Neural crest cell (in vitro differentiated cells): ENCODE results near the gene UPK3BL1. TPM values are rescaled to one million over a fixed set of nuclear protein-coding genes. Genes with fewer than 3 reads are reported as not detected.
"Not testable (repeated sequence)": the region's sequence is repeated elsewhere in the genome, so short reads cannot be mapped to it uniquely, and the experiment has no call there.

Experiments used
- DNase-seq: peaks from one replicate; pipeline ENCODE4 v3.0.0; 2021; ENCODE audit warnings: low read depth, mixed read lengths, low spot score
- H3K27ac Mint-ChIP-seq: one replicate; pipeline ENCODE4 v1.8.0; 2021; ENCODE audit warnings: mild to moderate bottlenecking, mixed read lengths; ENCODE audit not compliant: unreplicated experiment
- H3K27me3 Mint-ChIP-seq: 2 replicates; pipeline ENCODE4 v1.8.0; 2021; ENCODE audit warnings: low read depth, mild to moderate bottlenecking, mixed read lengths
- H3K36me3 Mint-ChIP-seq: 2 replicates; pipeline ENCODE4 v1.8.0; 2021; ENCODE audit warnings: low read depth, mild to moderate bottlenecking, mixed read lengths
- H3K4me1 Mint-ChIP-seq: 2 replicates; pipeline ENCODE4 v1.8.0; 2021; ENCODE audit warnings: mixed read lengths
- H3K4me3 Mint-ChIP-seq: one replicate; pipeline ENCODE4 v1.8.0; 2021; ENCODE audit warnings: mild to moderate bottlenecking, mixed read lengths
- H3K9me3 Mint-ChIP-seq: 2 replicates; pipeline ENCODE4 v1.8.0; 2021; ENCODE audit warnings: mixed read lengths
- total RNA-seq: library from RNA; stranded (reverse); gene quantifications from 2 replicates; pipeline ENCODE4 v1.2.1, GENCODE V29; 2021

UPK3BL1 gene
- total RNA-seq, 1 donor from 2014 or later: 14.5 TPM

DNA sequence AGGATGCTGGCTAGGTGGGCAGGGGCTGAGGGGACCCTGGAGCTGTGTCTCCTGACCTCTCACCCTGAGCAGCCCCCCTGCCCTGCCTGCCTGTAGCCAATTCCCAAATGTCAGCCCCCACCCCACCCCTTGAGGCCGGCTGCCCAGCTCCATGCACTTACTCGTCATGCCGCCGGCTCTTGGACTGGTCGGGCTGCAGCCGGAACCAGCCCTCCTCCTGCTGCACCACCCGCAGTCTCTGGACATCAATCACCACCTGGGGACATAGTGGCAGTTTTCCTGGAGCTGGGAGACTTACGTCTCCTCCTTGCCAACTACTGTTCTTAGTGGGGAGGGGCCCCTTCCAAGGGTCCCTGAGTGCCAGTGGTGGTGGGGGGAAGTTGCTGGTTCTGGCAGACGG is 42.9 kb downstream of the UPK3BL1 start:
- not testable (repeated sequence) for DNase-seq, H3K27me3 Mint-ChIP-seq, H3K9me3 Mint-ChIP-seq, H3K36me3 Mint-ChIP-seq, H3K4me3 Mint-ChIP-seq, H3K4me1 Mint-ChIP-seq, H3K27ac Mint-ChIP-seq

DNA sequence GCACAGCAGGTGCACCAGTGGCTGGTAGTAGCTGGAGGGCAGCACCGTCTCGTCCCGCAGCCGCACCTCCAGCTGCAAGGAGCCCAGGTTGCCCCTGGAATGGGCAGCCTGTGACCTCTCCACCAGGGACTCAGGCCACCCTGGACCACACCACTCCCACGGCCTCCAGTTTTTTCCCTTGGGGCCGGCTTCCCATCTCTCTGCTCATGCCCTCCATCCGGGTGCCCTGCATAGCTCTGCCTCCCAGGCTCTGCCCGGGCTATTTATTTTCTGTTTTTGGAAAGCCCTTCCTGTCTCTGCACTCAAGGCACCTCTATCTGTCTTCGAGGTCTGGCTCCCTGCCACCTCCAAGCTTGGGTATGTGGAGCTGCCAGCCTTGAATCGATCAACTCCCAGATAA is 46.6 kb downstream of the UPK3BL1 start:
- not testable (repeated sequence) for H3K4me3 Mint-ChIP-seq, H3K27me3 Mint-ChIP-seq, DNase-seq, H3K36me3 Mint-ChIP-seq, H3K27ac Mint-ChIP-seq, H3K4me1 Mint-ChIP-seq, H3K9me3 Mint-ChIP-seq

DNA sequence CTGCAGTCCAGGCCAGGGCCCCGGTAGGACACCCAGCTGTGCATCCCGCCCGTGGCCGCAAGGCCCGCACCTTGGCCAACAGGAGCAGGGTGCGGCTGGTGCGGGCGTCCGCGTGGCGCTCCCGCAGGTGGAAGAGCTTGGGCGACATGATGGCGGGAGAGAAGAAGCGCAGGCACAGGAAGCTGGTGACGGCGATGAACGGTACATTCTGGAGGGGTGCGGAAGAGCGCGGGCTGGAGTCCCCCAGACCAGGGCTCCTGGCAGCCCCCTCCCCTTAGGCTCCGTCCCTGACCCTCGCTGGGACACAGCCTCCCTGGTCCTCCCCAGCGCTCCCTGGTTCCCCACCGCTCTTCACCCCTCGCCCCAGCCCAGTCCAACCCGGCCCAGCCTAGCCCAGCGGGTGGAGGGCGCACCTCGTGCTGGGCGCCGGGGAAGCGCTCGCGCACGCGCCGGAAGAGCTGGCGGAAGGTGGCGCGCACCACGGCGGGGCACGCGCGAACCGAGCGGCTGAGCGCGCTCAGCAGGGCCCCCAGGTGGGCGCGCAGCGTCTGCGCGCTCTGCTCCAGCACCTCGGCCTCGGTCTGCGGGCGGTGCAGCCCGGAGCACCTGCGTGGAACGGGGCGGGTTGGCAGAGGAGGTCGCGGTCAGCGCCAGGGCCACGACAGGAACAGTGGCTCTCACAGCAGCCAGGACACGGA is 48.8 kb downstream of the UPK3BL1 start:
- H3K4me3 Mint-ChIP-seq, DNase-seq, H3K4me1 Mint-ChIP-seq, H3K9me3 Mint-ChIP-seq, H3K36me3 Mint-ChIP-seq, H3K27me3 Mint-ChIP-seq, H3K27ac Mint-ChIP-seq: not testable (repeated sequence)

DNA sequence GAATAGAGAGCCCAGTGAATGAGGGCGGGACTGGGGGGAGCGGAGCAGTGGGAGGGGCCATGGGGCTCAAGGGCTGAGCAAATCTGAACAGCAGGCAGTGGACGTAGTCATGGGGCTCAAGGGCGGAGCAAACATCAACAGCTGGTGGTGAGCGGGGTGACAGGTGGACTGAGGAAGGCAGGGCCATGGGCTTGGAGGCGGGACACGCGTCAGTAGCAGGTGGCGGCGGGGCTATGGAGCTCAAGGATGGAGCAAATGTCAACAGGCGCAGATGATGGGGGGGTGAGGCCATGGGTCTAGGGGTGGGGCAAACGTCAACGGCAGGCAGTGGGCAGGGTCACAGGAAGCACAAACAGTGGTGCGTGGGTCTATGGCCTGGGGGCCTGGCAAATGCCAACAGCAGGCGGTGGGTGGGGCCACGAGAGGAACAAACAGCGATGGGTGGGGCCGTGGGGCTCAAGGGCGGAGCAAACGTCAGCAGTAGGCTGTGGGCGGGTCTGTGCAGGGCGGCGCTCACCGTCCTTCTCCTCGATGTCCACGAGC is 50.0 kb downstream of the UPK3BL1 start:
- H3K4me3 Mint-ChIP-seq, H3K27ac Mint-ChIP-seq, H3K4me1 Mint-ChIP-seq, H3K27me3 Mint-ChIP-seq, DNase-seq, H3K36me3 Mint-ChIP-seq, H3K9me3 Mint-ChIP-seq: not testable (repeated sequence)

DNA sequence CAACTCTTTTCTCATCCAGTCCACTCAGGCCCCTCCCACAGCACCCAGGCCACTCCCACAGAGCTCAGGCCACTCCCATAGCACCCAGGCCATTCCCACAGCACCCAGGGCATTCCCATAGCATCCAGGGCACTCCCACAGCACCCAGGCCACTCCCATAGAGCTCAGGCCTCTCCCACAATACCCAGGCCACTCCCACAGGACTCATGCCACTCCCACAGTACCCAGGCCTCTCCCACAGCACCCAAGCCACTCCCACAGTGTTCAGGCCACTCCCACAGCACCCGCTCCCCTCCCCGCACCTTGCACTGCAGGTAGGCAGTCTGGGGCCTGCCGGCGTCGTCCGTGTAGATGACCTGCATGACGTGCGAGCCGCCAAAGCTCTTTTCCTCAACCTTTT is 52.7 kb downstream of the UPK3BL1 start:
- H3K27me3 Mint-ChIP-seq, H3K27ac Mint-ChIP-seq, H3K4me3 Mint-ChIP-seq: not testable (repeated sequence)

More for the DNA sequence above, 52.7 kb downstream of the UPK3BL1 start:
- not testable (repeated sequence) for H3K4me1 Mint-ChIP-seq, H3K9me3 Mint-ChIP-seq, H3K36me3 Mint-ChIP-seq, DNase-seq

Other genes starting within 250 kb of the UPK3BL1 start
- 38.3 and 41.9 TPM in 2 replicates for gene PRKRIP1, start 246.4 kb downstream of the UPK3BL1 start, total RNA-seq
- gene ORAI2, start 209.2 kb downstream of the UPK3BL1 start, total RNA-seq: 48.5 and 51.3 TPM in 2 replicates
- 16.9 and 20.6 TPM in 2 replicates for gene ALKBH4, start 177.9 kb downstream of the UPK3BL1 start, total RNA-seq
- gene LRWD1, start 177.8 kb downstream of the UPK3BL1 start, total RNA-seq: 36.7 and 43.2 TPM in 2 replicates
- 61.1 and 62.1 TPM in 2 replicates for gene POLR2J, start 163.9 kb downstream of the UPK3BL1 start, total RNA-seq
- 4.5 and 7.2 TPM in 2 replicates for gene RASA4B, start 125.0 kb downstream of the UPK3BL1 start, total RNA-seq
- gene UPK3BL2, start 99.1 kb downstream of the UPK3BL1 start, total RNA-seq: 6.7 and 8.6 TPM in 2 replicates
- gene SPDYE2, start 91.6 kb downstream of the UPK3BL1 start, total RNA-seq: not detected in 2 replicates
- 24.2 and 27.6 TPM in 2 replicates for gene POLR2J3, start 70.2 kb downstream of the UPK3BL1 start, total RNA-seq
- gene RASA4, start 26.0 kb downstream of the UPK3BL1 start, total RNA-seq: 13.6 and 18.9 TPM in 2 replicates
- not detected in 2 replicates for gene SPDYE2B, start 7.5 kb upstream of the UPK3BL1 start, total RNA-seq
- 1.3 and 5.8 TPM in 2 replicates for gene POLR2J2, start 28.9 kb upstream of the UPK3BL1 start, total RNA-seq
- 7.7 and 9.0 TPM in 2 replicates for gene FAM185A, start 106.2 kb upstream of the UPK3BL1 start, total RNA-seq